WERI-Rb-1 (cell line): ENCODE measurements around the gene TEX19.

Experiments
- DNase-seq: peaks from one replicate; pipeline ENCODE4 v3.0.0-alpha.2; 2020
- H3K27ac ChIP-seq: fragments of 250-450 bp; sonication (Bioruptor Pico); 2 replicates; pipeline ENCODE4 v1.5.1; 2020; ENCODE audit warnings: mild to moderate bottlenecking, moderate library complexity
- H3K27me3 ChIP-seq: fragments of 250-450 bp; sonication (Bioruptor Pico); 2 replicates; pipeline ENCODE4 v1.5.1; 2021; ENCODE audit warnings: mild to moderate bottlenecking, low read depth, moderate library complexity; ENCODE audit not compliant: insufficient read depth, severe bottlenecking
- H3K36me3 ChIP-seq: fragments of 250-450 bp; sonication (Bioruptor Pico); 2 replicates; pipeline ENCODE4 v1.5.1; 2020; ENCODE audit warnings: mild to moderate bottlenecking, moderate library complexity
- H3K4me3 ChIP-seq: 2 replicates; pipeline ENCODE4 v1.5.1; 2011; ENCODE audit warnings: low read depth, mild to moderate bottlenecking, control low read depth, low read length
- H3K9me3 ChIP-seq: fragments of 250-450 bp; sonication (Bioruptor Pico); 2 replicates; pipeline ENCODE4 v1.5.1; 2021; ENCODE audit warnings: mild to moderate bottlenecking, moderate library complexity; ENCODE audit not compliant: severe bottlenecking
- CTCF ChIP-seq: IDR thresholded peaks from 2 replicates; pipeline ENCODE4 v1.5.1; 2011; ENCODE audit warnings: low read depth, mild to moderate bottlenecking, control low read depth, inconsistent platforms, low read length

The TEX19 gene

GRCh38 chr17:82384730-82385481, 25.9 kb downstream of the TEX19 start:
- peak; percentile 92 for DNase-seq
- no peak overlapping the region for H3K4me3 ChIP-seq
- peak overlapping the region; percentile 68 for H3K27ac ChIP-seq
- no peaks in the 10 kb centered on the region; the same call in 1 of the 2 replicates for H3K36me3 ChIP-seq
- peak; percentile 82 for TF ChIP-seq CTCF
- H3K9me3 ChIP-seq: no peaks in the 10 kb centered on the region
- no peaks in the 10 kb centered on the region for H3K27me3 ChIP-seq

- Histone ChIP-seq H3K9me3 (no peaks in the 10 kb centered on the region), H3K27me3 (no peaks in the 10 kb centered on the region), H3K27ac (peak overlapping the region; percentile 68), H3K36me3 (peaks cover 2% of the 10 kb centered on the region; the same call in 1 of the 2 replicates), H3K4me3 (no peak overlapping the region)
- no peak for TF ChIP-seq CTCF
- DNase-seq: no peak
Observed at GRCh38 chr17:82385559-82386254, 26.7 kb downstream of the TEX19 start.

- Histone ChIP-seq H3K4me3 (no peak overlapping the region), H3K36me3 (peaks cover 7% of the 10 kb centered on the region), H3K27ac (peak overlapping the region; percentile 6), H3K27me3 (no peaks in the 10 kb centered on the region), H3K9me3 (no peaks in the 10 kb centered on the region)
- DNase-seq: no peak
- no peak for TF ChIP-seq CTCF
Observed at GRCh38 chr17:82386255-82386831, 27.3 kb downstream of the TEX19 start.

- H3K4me3 ChIP-seq: no peak overlapping the region
- no peak for TF ChIP-seq CTCF
- H3K36me3 ChIP-seq: peaks cover 14% of the 10 kb centered on the region
Observed at GRCh38 chr17:82386881-82387704, 28.0 kb downstream of the TEX19 start.

GRCh38 chr17:82387705-82388106, 28.7 kb downstream of the TEX19 start:
- Histone ChIP-seq H3K9me3 (no peaks in the 10 kb centered on the region), H3K36me3 (peaks cover 20% of the 10 kb centered on the region), H3K27me3 (no peaks in the 10 kb centered on the region), H3K4me3 (no peak overlapping the region), H3K27ac (peak overlapping the region; percentile 20; the same call in 1 of the 2 replicates)
- no peak for DNase-seq
- no peak for TF ChIP-seq CTCF

More at GRCh38 chr17:82386881-82387704, 28.0 kb downstream of the TEX19 start:
- Histone ChIP-seq H3K27ac (peak overlapping the region; percentile 7), H3K27me3 (no peaks in the 10 kb centered on the region), H3K9me3 (no peaks in the 10 kb centered on the region)
- DNase-seq: no peak
